A673 (cell line): Measurements from ENCODE around the gene ANKRD55. TPM values are rescaled to one million over a fixed set of nuclear protein-coding genes. Genes with fewer than 3 reads are reported as not detected.

Source experiments
- BruUV-seq: library from RNA; stranded (reverse); fragments of 400-500 nt; replicated peaks from 2 replicates; lab custom pipeline; 2021; lab: Mats Ljungman, UMichigan
- CTCF ChIA-PET: fragments of 300-600 bp; sonication (Branson Sonifier 250); formaldehyde crosslinking; loops from one replicate; lab custom pipeline; 2022; ENCODE audit warnings: antibody characterized with exemption; lab: Charles Lee
- POLR2A ChIA-PET: fragments of 300-600 bp; sonication (Branson Sonifier 250); formaldehyde crosslinking; loops from one replicate; lab custom pipeline; 2022; ENCODE audit warnings: antibody characterized with exemption; ENCODE audit not compliant: low non-redundant PET; lab: Charles Lee
- DNase-seq: peaks from one replicate; pipeline ENCODE4 v3.0.0-alpha.2; 2015; ENCODE audit warnings: low spot score
- H3K27ac ChIP-seq: fragments of 200-600 bp; sonication (generic); 2 replicates; pipeline ENCODE4 v1.5.1; 2016; ENCODE audit warnings: mixed run types, low read depth, mild to moderate bottlenecking, mixed read lengths, antibody characterized with exemption, low read length; ENCODE audit not compliant: poor library complexity, severe bottlenecking
- H3K27me3 ChIP-seq: fragments of 200-600 bp; sonication (generic); replicated peaks from 2 replicates; pipeline ENCODE4 v1.6.1; 2017; ENCODE audit warnings: mixed run types, low read depth, mild to moderate bottlenecking, mixed read lengths, antibody characterized with exemption, low read length; ENCODE audit not compliant: insufficient read depth, poor library complexity
- H3K36me3 ChIP-seq: fragments of 200-600 bp; sonication (generic); 2 replicates; pipeline ENCODE4 v1.6.1; 2016; ENCODE audit warnings: mixed run types, mild to moderate bottlenecking, mixed read lengths, antibody characterized with exemption, low read length; ENCODE audit not compliant: insufficient read depth, poor library complexity, severe bottlenecking
- H3K4me1 ChIP-seq: fragments of 200-600 bp; sonication (generic); 2 replicates; pipeline ENCODE4 v1.6.1; 2017; ENCODE audit warnings: mixed run types, mild to moderate bottlenecking, mixed read lengths, antibody characterized with exemption, low read length; ENCODE audit not compliant: insufficient read depth, poor library complexity, severe bottlenecking
- H3K4me3 ChIP-seq: fragments of 200-600 bp; sonication (generic); 2 replicates; pipeline ENCODE4 v1.5.1; 2016; ENCODE audit warnings: low read depth, mixed run types, mild to moderate bottlenecking, mixed read lengths, low read length; ENCODE audit not compliant: poor library complexity, severe bottlenecking
- H3K9me3 ChIP-seq: fragments of 200-600 bp; sonication (generic); 2 replicates; pipeline ENCODE4 v1.6.1; 2016; ENCODE audit warnings: mixed run types, low read depth, mild to moderate bottlenecking, mixed read lengths, antibody characterized with exemption, low read length; ENCODE audit not compliant: poor library complexity, severe bottlenecking
- EZH2 ChIP-seq: fragments of 200-600 bp; sonication (generic); IDR thresholded peaks from 2 replicates; pipeline ENCODE4 v1.6.1; 2017; ENCODE audit warnings: borderline replicate concordance, low read depth, mild to moderate bottlenecking, mixed read lengths, antibody characterized with exemption, low read length; ENCODE audit not compliant: poor library complexity, severe bottlenecking
- intact Hi-C: fragments of 100-400 bp; cut with micrococcal nuclease; formaldehyde crosslinking; loops from one replicate; pipeline ENCODE4 v1.10.0; 2022; ENCODE audit not compliant: unreplicated experiment
- total RNA-seq: library from RNA; stranded (reverse); gene quantifications from 2 replicates; pipeline ENCODE4 v1.2.3, GENCODE V29; 2021
- TF ChIP-seq, protein P1 (sequence below): fragments of 300-800, 200-600 bp; sonication (generic); conservative IDR thresholded peaks from 2 replicates; pipeline ENCODE4 v1.5.1; 2017; ENCODE audit warnings: low read depth, mild to moderate bottlenecking, antibody characterized with exemption, low read length, moderate library complexity, mixed read lengths

The ANKRD55 gene
- total RNA-seq, 1 experiment from 2014 or later, result not detected

DNA sequence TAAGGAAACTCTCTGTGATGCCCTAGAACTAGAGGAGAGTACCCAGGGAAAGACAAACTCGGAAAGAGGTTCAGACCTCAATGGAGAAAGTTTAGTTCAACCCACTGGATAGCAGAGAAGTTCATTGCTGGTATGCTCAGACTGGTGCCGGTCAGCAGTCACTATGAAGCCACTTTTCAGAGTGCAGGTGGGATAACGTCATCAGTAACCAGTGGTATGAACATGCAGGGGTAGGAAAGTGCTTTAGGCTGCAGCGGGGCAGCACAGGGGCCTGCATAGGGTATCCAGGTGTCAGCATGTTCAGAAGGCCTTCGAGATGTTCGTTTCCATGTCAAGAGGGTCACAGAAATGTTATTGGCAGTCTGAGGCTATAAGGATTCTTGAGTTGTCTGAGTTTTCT is 20.8 kb upstream of the ANKRD55 start:
- Histone ChIP-seq H3K4me1 (no peaks in the 10 kb centered on the region), H3K36me3 (no peaks in the 10 kb centered on the region), H3K9me3 (no peaks in the 10 kb centered on the region), H3K27me3 (no peaks in the 10 kb centered on the region), H3K4me3 (no peak overlapping the region), H3K27ac (no peak overlapping the region)
- TF ChIP-seq, protein P1, sequence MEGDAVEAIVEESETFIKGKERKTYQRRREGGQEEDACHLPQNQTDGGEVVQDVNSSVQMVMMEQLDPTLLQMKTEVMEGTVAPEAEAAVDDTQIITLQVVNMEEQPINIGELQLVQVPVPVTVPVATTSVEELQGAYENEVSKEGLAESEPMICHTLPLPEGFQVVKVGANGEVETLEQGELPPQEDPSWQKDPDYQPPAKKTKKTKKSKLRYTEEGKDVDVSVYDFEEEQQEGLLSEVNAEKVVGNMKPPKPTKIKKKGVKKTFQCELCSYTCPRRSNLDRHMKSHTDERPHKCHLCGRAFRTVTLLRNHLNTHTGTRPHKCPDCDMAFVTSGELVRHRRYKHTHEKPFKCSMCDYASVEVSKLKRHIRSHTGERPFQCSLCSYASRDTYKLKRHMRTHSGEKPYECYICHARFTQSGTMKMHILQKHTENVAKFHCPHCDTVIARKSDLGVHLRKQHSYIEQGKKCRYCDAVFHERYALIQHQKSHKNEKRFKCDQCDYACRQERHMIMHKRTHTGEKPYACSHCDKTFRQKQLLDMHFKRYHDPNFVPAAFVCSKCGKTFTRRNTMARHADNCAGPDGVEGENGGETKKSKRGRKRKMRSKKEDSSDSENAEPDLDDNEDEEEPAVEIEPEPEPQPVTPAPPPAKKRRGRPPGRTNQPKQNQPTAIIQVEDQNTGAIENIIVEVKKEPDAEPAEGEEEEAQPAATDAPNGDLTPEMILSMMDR, result no peak
- TF ChIP-seq EZH2, result no peak
- ChIA-PET POLR2A (no interaction called here), CTCF (no interaction called here)
- intact Hi-C loops, result no loop called here
- no TSS peak for BruUV-seq
- DNase-seq, result no peak

DNA sequence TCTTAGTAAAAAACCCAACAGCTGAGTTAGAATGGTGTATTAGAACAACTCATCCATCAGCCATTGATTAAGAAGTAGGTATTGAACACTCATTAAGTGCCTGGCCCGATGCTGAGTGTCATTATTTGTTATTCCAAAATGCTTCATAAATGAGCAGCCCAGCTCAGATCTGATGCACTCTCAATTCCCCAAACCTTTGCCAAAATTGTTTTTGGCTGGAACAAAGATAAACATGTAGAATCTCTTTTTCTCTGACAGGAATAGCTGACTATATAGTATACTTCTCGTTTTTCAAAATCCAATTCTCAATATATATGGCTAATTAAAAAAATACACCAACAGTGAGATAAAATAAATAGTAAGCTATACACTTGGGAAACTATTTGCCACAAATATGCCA is 20.0 kb upstream of the ANKRD55 start:
- ChIA-PET POLR2A (no interaction called here), CTCF (no interaction called here)
- TF ChIP-seq, protein P1, result no peak
- no peak for TF ChIP-seq EZH2

DNA sequence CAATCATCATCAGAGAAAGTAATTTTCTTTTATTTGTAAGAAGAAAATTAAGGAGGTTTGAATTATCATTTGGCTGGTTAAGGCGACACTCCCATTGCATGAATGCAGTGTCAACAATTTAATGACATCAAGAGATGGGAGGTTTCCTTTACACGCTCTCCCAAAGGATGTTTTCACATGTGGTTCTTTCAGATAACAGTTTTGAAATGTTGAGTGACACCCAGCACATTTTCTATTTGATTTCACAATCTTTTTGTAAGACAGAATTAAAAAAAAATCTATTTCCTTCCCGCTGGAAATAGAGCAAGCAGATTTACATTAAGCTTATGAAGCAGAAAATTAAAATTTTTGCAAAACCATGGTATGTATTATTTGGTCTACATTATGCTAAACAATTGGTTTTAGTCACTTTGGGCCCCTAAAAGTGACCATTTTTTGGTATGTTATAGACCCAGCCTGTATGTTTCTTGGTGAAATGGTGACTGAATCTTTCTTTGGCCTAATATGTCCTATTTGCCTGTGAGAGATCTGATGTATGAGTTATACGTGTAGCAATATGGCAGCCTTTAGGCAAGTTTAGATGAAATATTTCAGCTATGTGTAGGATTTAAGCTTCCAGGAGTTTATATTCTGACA is 18.9 kb upstream of the ANKRD55 start:
- no TSS peak for BruUV-seq
- POLR2A ChIA-PET, result no interaction called here

More for the DNA sequence above, 20.0 kb upstream of the ANKRD55 start:
- H3K27ac ChIP-seq, result no peak overlapping the region
- H3K36me3 ChIP-seq, result no peaks in the 10 kb centered on the region
- no peaks in the 10 kb centered on the region for H3K27me3 ChIP-seq
- H3K9me3 ChIP-seq, result no peaks in the 10 kb centered on the region
- DNase-seq, result no peak
- no TSS peak for BruUV-seq
- no peak overlapping the region for H3K4me3 ChIP-seq
- intact Hi-C loops, result no loop called here
- no peaks in the 10 kb centered on the region for H3K4me1 ChIP-seq

More for the DNA sequence above, 18.9 kb upstream of the ANKRD55 start:
- intact Hi-C loops, result no loop called here
- CTCF ChIA-PET, result no interaction called here
- no peak for TF ChIP-seq EZH2
- TF ChIP-seq, protein P1, result no peak
- no peak overlapping the region for H3K4me3 ChIP-seq
- H3K4me1 ChIP-seq, result no peaks in the 10 kb centered on the region
- no peak overlapping the region for H3K27ac ChIP-seq
- no peak for DNase-seq
- no peaks in the 10 kb centered on the region for H3K27me3 ChIP-seq
- H3K36me3 ChIP-seq, result no peaks in the 10 kb centered on the region
- H3K9me3 ChIP-seq, result no peaks in the 10 kb centered on the region
